Stimulated activated CD4-positive, alpha-beta T cell treated with anti-CD3 and anti-CD28 coated beads, Interleukin-4, amount 100 ng/mL, for 4 hours (primary cell): ENCODE data around the gene SPSB3.

ENCODE experiments used
- DNase-seq, 2 experiments: peaks; one replicate each; pipeline ENCODE4 v3.0.0-alpha.2; 2020

Gene SPSB3

GRCh38 chr16:1762196-1762878 is 20.0 kb downstream of the SPSB3 start:
- DNase-seq: no peak

DNA sequence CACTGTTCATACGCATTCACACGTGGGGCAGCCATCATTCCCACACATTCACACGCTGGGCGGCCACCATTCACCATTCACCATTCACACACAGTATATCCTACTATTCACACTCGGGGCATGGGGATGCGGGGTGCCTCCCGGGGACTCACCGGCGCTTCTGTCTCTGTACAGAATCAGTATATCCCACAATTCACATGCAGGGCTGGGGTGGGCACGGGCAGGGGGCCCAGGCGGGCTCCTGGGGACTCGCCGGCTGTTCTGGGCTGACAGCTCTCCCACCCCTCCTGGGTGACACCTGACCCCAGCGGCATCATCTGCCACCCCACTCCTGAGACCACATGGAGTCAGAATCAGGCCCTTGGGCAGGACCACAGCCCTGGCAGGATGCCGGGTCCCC is 20.6 kb downstream of the SPSB3 start:
- no peak for DNase-seq

- no peak for DNase-seq
Measured at GRCh38 chr16:1760911-1761310, 21.5 kb downstream of the SPSB3 start.

GRCh38 chr16:1759511-1759910 is 22.9 kb downstream of the SPSB3 start:
- no peak for DNase-seq

DNA sequence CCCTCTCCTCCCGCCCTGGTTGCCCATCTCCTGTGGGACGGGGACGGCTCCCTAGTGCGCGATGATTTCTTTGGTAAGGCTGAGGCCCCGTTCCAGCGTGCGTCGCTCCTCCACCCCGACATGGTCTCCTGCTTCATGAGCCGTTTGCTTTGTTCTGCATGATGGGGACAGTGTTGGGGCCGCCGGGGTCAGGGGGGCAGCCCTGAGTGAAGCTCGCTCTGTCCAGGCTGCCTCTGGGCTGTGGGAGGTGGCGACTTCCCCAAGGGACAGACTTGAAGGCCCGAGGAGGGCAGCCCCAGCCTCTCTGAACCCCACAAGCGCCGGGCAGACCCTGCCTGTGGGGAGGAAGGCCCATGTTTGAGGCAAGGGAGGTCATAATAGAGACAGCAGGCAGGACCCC is 23.4 kb downstream of the SPSB3 start:
- no peak for DNase-seq

- DNase-seq: no peak
Measured at GRCh38 chr16:1757714-1758461, 24.5 kb downstream of the SPSB3 start.

DNA sequence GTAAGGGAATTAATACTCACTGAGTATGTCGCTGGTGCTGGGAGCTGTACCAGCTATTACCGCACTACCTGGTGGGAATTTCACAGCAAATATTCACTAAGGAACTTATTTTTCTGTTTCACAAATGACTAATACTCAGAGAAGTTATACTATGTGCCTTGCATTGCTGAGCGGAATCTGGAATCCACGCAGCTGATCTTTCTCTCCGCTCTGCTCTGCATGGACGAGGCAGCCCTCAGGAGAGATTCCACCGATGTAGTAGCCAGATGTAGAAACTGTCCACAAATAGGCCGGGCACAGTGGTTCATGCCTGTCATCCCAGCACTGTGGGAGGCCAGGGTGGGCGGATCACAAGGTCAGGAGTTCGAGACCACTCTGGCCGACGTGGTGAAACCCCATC is 28.2 kb downstream of the SPSB3 start:
- DNase-seq: no peak

DNA sequence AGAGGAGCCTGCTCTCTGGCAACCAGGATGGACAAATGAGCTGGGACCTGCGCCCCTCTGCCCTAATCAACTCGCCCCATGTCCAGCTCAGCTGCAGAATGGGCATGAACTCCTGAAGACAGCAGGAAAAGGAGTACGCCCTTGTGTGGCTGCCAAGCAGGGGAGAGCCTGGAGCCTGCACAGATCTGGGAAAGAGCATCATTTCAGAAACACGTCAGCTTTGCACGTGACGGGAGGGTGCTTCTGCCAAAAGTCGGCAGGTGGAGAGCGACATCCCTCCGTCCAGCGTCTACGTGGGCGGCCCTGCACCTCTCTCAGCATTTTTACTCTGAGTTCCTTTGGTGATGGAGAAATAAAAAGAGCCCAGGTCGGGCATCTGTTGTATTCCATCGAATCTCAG is 29.5 kb downstream of the SPSB3 start:
- DNase-seq: no peak

- no peak for DNase-seq
Measured at GRCh38 chr16:1751946-1752345, 30.4 kb downstream of the SPSB3 start.

DNA sequence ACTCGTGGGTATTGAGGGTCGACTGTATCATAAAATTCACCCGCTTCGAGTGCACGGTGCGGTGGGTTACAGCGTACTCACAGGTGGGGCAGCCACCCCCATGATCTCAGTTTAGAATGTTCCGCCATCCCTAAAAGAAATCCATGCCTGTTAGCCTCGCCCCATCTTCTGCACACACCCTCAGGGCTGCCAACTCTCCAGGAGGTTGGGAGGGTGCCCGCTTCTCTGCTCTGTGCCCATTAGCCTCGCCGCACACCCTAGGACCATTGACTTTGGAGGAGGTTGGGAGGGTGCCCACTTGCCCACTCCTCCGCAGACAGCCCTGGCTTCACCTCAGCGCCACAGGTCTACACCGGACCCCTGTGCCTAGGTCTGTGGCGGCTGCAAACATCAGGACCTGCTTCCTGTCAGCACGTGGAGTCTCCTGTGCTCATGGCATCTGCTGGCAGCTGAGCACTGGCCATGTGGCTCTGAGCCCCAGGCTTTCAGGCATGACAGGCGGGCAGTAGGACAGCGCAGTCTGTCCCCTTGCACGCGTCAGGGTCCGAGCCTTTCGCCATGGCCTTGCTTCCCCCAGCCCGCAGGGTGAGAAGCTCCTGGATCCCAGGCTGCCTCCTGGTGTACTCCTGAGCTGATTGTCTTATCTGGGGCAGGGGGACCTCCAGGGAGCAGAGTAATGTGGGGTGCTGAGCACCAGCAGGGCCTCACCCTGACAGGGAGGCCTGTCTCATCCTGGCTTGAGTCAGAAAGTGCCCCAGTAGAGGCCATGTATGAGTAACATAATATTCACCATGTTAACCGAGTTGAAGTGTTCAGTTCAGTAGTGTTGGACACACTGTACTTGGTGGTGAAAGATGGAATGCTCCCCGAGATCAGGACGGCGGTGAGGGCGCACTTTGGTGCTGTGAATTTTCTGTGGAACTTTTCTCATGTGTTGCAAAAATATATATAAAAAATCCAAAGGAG is 32.9 kb downstream of the SPSB3 start:
- no peak for DNase-seq

DNA sequence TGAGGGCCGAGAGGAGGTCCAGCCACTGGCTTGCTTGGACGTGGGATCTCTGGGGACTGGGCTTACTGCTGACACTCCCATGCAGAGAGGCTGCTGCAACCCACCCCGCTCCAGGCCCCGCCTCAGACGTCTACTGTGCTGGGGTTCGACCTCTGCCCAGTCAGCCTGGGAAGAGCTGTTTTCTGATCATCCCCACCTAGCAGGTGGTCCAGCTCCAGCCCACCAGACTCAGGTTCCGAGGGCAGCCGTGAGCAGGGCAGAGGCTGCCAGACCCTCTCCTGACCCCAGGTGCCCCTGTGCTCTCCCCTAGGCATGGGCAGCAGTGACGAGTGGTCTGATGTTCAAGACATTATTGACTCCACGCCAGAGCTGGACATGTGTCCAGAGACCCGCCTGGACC is 34.4 kb downstream of the SPSB3 start:
- DNase-seq: no peak

- DNase-seq: no peak
Measured at GRCh38 chr16:1746693-1747195, 35.6 kb downstream of the SPSB3 start.

- DNase-seq: no peak
Measured at GRCh38 chr16:1745900-1746692, 36.3 kb downstream of the SPSB3 start.

DNA sequence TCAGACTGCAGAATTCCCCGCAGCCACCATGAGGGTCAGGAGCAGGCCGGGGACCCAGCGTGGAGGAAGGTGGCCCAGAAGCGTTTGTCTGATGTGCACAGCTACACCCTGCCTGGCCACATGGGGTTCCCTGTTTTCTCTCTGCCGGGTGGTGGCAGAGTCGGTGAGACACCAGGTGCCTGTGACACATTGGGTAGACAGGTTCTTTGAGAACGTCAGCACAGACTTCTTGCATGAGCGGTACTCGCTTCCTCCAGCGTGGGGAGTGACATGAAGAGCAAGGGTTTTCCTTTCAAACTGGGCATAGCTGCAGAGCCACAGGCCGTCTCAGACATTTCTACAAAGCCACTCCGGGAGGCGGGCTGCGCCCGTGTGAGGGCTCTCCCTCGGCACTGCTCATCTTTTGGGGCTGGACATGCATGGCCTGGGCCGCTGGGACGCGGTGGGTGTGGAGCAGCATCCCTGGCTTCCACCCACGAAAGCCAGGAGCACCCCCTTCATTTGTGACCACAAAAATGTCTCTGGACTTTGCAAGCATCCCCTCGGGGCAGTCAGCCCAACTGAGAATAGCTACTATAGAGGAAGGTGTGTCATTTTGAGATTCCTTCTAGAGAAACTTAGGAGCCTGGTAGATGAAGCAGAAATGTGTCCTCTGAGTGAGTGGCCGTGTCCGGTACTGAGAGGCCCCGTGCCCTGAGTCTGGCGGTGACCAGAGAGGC is 37.0 kb downstream of the SPSB3 start:
- no peak for DNase-seq

DNA sequence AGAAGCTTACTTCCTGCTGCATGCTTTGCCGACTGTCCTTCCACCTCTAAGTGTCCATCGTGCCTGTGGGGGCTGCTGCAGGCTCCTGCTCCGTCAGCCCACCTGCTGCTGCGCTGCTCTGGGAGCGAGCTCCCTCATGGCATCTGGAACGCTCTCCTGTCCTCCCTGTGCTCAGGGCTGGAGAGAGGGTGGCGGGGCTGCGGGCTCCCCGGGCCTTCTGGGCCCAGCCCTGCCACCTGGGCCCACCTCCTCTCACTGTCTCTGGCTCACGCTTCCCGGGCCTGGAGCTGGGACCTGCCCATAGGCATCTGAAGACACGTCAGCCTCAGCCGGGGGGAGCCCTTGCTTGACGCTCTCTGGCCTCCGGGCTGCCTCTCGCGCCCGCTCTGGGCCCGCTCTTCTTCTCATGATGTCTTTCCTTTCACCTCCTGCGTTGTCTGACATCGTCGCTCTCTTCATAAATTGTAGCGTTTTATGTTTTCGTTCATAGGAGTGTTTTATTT is 38.0 kb downstream of the SPSB3 start:
- DNase-seq: no peak

GRCh38 chr16:1743376-1744337 is 38.7 kb downstream of the SPSB3 start:
- no peak for DNase-seq

GRCh38 chr16:1741553-1742165 is 40.7 kb downstream of the SPSB3 start:
- no peak for DNase-seq

DNA sequence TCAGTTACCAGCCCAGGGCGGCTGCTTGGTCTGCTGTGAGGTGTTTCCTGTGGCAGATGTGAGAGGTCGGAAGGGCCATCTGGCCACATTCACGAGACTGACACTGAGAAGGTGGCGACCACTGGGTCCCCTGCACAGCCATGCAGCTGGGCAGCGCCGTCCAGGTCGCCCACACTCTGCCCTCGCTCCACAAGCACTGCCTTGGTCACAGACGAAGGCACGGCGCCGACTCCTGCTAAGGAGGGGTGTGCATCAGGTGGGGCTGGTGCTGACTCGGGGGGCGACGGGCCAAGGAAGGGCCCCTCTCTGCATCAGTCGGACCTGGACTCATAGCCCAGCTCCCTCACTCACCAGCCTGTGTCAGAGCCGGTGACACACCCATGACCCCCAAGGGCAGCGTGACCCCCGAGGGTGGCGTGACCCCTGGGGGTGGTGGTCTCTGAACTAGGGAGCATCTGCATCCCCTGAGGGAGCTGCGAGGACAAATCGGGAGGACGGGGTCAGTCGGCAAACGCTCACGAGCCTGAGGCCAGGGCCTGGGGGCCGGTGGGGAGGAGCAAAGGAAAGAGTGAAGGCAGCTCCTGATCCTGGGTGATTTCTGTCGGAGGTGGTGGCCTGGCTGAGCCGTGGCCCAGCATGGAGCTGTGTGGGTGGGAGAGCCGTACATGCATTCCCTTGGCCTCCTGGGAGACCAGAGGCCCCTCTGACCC is 41.4 kb downstream of the SPSB3 start:
- DNase-seq: no peak

DNA sequence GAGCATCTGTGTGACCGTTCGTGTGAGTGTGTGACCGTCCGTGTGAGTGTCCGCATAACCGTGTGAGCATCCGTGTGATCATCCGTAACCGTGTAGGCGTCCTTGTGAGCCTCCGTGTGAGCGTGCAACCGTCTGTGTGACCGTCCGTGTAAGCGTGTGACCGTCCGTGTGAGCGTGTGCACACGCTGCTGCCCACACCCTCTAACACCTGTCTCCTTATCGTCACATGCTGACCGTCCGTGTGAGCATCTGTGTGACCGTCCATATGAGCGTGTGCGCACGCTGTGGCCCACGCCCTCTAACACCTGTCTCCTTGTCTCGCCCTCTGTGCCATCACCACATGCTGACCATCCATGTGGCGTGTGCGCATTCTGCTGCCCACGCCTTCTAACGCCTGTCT is 42.1 kb downstream of the SPSB3 start:
- DNase-seq: no peak
